ENCODE results near the gene CUX1.

GRCh38 chr7:101972627-101973026 lies 155.2 kb downstream of the CUX1 start:
- no peak for TF ChIP-seq POLR2A (IDR thresholded peaks at IDR 0.05; ENCODE audit: low read depth, low read length)
- TF ChIP-seq POLR2AphosphoS5 (IDR thresholded peaks at IDR 0.05; ENCODE audit: low read depth, low read length): no peak
- no peak for TF ChIP-seq TAF1 (IDR thresholded peaks at IDR 0.05; ENCODE audit: low read depth, low read length)

Measured in GM12891 (cell line).